Ishikawa (cell line): ENCODE results near the gene PTTG1.

Source experiments
- CEBPB ChIP-seq: IDR thresholded peaks from 2 replicates; pipeline ENCODE4 v1.6.1; 2012
- CREB1 ChIP-seq: IDR thresholded peaks from 2 replicates; pipeline ENCODE4 v1.6.1; 2012; ENCODE audit warnings: low read depth
- EGR1 ChIP-seq: IDR thresholded peaks from 2 replicates; pipeline ENCODE4 v1.6.1; 2012
- EP300 ChIP-seq: IDR thresholded peaks from 2 replicates; pipeline ENCODE4 v1.6.1; 2012; ENCODE audit warnings: borderline replicate concordance
- FOXM1 ChIP-seq: IDR thresholded peaks from 2 replicates; pipeline ENCODE4 v1.6.1; 2012; ENCODE audit warnings: low read depth, borderline replicate concordance
- NFIC ChIP-seq: IDR thresholded peaks from 2 replicates; pipeline ENCODE4 v1.6.1; 2012
- RAD21 ChIP-seq: IDR thresholded peaks from 2 replicates; pipeline ENCODE4 v1.6.1; 2012; ENCODE audit warnings: low read depth
- TAF1 ChIP-seq: IDR thresholded peaks from 2 replicates; pipeline ENCODE4 v1.6.1; 2012; ENCODE audit warnings: low read depth, mild to moderate bottlenecking
- TCF12 ChIP-seq: IDR thresholded peaks from 2 replicates; pipeline ENCODE4 v1.6.1; 2012; ENCODE audit warnings: low read depth
- TEAD4 ChIP-seq: IDR thresholded peaks from 2 replicates; pipeline ENCODE4 v1.6.1; 2012
- YY1 ChIP-seq: IDR thresholded peaks from 2 replicates; pipeline ENCODE4 v1.6.1; 2012; ENCODE audit warnings: low read depth
- ZBTB7A ChIP-seq: IDR thresholded peaks from 2 replicates; pipeline ENCODE4 v1.6.1; 2012; ENCODE audit warnings: low read depth
- TF ChIP-seq, protein P1 (sequence below): IDR thresholded peaks from 2 replicates; pipeline ENCODE4 v1.6.1; 2012
- TF ChIP-seq, protein P2 (sequence below): IDR thresholded peaks from 2 replicates; pipeline ENCODE4 v1.6.1; 2012; ENCODE audit warnings: low read depth, mild to moderate bottlenecking
- TF ChIP-seq, protein P3 (sequence below): IDR thresholded peaks from 2 replicates; pipeline ENCODE4 v1.6.1; 2012

Gene PTTG1

DNA sequence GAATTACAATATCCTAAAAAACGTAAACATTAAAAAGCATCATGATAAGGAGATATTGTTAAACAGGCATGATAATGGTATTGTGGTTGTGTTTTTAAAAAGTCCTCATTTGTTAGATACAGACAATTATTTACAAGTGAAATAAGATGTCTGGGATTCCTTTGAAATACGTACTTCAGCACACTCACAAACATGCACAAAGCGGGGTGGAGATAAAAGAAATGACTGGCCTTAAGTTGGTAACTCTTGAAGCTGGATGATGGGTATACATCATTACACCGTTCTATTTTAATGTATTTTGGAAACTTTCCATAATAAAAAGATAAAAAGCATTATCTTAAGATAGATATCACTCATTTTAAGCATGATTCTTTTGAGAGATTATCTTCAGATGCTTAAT lies 22.8 kb upstream of the PTTG1 start:
- TF ChIP-seq RAD21 (no peak), NFIC (no peak), TEAD4 (no peak), FOXM1 (no peak), YY1 (no peak), EP300 (no peak), ZBTB7A (no peak)
- TF ChIP-seq, protein P1, sequence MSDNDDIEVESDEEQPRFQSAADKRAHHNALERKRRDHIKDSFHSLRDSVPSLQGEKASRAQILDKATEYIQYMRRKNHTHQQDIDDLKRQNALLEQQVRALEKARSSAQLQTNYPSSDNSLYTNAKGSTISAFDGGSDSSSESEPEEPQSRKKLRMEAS, result no peak
- TF ChIP-seq, protein P2, sequence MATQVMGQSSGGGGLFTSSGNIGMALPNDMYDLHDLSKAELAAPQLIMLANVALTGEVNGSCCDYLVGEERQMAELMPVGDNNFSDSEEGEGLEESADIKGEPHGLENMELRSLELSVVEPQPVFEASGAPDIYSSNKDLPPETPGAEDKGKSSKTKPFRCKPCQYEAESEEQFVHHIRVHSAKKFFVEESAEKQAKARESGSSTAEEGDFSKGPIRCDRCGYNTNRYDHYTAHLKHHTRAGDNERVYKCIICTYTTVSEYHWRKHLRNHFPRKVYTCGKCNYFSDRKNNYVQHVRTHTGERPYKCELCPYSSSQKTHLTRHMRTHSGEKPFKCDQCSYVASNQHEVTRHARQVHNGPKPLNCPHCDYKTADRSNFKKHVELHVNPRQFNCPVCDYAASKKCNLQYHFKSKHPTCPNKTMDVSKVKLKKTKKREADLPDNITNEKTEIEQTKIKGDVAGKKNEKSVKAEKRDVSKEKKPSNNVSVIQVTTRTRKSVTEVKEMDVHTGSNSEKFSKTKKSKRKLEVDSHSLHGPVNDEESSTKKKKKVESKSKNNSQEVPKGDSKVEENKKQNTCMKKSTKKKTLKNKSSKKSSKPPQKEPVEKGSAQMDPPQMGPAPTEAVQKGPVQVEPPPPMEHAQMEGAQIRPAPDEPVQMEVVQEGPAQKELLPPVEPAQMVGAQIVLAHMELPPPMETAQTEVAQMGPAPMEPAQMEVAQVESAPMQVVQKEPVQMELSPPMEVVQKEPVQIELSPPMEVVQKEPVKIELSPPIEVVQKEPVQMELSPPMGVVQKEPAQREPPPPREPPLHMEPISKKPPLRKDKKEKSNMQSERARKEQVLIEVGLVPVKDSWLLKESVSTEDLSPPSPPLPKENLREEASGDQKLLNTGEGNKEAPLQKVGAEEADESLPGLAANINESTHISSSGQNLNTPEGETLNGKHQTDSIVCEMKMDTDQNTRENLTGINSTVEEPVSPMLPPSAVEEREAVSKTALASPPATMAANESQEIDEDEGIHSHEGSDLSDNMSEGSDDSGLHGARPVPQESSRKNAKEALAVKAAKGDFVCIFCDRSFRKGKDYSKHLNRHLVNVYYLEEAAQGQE, result no peak

DNA sequence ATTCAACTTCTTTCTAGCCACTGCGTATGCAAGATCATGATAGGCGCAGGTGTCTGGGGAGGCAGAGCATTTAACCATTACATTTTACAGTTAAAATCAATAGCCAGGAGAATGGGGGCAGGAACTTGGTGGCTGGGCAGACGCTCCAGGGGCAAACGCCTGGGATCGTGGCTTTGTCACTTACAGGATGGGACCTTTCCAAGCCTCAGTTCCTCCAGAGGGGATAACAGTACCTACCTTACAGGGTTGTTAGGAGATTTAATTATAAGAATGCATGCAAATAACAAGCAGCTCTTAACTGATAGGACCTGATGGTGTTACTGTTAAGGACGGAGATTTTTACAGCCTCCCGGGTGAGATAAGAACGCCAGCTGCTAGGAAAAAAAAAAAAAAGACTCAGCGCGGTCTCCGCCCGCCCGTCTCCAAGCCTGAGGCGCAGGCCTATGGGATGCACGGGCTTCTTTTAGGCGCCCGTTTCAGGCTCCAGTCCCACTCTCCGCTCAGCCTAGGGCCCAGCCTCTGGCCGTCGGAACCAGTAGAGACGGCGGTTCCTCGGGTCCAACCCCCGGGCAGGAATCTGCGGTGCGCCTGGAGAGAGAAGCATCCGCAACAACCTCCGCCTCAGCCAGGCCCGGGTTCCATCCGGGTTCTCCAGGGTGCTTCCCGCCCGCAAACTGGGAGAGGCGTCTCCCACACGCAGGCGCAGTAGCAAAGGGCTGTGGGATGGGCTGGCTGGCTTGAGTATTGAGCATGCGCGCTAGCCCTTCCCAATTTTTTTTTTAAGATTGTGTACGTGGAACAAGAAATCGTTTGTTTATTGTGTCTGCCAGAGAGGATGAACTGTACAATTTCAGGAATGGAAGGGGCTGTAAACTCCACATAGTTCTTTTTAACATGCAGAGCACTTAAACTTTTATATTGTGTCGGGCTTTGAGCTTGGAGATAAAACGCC lies 22.0 kb upstream of the PTTG1 start, which contains the start of gene FAM200C:
Gene FAM200C (minus strand): TSS at position 653 of the 952 bp plus-strand sequence. CDS start 4,564 bp downstream, outside the sequence.
- peak; percentile 82 for TF ChIP-seq TAF1
- no peak; the same call in 1 of the 2 replicates for TF ChIP-seq TCF12
- TF ChIP-seq, protein P1, result peak; percentile 52; the same call in 1 of the 2 replicates
- no peak for TF ChIP-seq YY1
- TF ChIP-seq TEAD4, result no peak
- no peak for TF ChIP-seq CEBPB
- TF ChIP-seq EP300, result no peak
- TF ChIP-seq NFIC, result no peak
- TF ChIP-seq EGR1, result no peak
- TF ChIP-seq RAD21, result no peak
- peak; percentile 22; the same call in 1 of the 2 replicates for TF ChIP-seq FOXM1
- TF ChIP-seq, protein P3, sequence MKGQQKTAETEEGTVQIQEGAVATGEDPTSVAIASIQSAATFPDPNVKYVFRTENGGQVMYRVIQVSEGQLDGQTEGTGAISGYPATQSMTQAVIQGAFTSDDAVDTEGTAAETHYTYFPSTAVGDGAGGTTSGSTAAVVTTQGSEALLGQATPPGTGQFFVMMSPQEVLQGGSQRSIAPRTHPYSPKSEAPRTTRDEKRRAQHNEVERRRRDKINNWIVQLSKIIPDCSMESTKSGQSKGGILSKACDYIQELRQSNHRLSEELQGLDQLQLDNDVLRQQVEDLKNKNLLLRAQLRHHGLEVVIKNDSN, result no peak; the same call in 1 of the 2 replicates
- TF ChIP-seq CREB1, result no peak
- TF ChIP-seq ZBTB7A, result no peak

DNA sequence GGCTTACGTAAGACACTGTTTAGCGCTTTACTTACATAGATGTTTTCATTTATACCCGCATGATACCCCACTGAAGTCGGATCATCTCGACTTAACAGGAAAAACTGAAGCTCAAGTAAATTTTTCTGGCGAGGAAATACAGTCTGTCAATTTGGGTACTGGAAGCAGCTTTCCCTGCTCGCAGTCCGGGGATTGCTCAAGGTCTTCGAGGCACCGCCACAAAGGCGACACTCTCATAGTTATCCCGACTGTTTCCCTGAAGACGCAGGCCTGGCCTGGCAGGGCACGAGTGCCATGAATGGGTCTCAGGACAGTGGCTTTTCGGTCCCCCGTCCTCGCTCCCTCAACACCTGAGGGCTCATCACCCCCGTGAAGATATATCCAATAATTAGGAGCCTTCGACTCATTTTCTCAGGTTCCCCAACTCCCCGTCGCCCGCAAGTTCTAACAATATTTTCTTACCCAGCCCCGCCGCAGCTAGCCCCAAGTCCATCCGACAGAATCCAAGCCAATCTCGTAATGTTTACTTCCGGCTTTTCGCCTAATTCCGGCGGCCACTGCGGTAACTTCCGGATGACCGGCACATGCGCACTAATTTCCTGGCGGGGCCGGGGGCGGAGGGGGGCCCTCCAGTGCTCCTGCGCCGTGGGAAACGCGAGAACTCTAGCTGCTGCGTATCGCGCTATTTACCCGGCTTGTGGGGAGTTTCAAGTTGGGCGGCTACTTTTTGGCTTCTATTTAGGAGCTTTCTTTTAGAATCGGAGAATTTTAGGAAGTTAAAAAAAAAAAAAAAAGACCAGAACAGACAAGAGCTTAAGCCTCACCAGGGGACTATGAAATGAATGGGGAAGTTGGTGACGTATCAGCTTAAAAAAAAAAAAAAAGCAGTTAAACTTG lies 2.8 kb upstream of the PTTG1 start, which contains the start of gene SLU7:
Gene SLU7 (minus strand): TSS at position 521 of the 897 bp plus-strand sequence. CDS start 3,787 bp downstream, outside the sequence.
- TF ChIP-seq, protein P3, result no peak
- TF ChIP-seq TAF1 (peak; percentile 61; the same call in 1 of the 2 replicates), CREB1 (peak; percentile 49; the same call in 1 of the 2 replicates), EP300 (no peak), YY1 (no peak), EGR1 (peak; percentile 81), FOXM1 (0 out of 2 replicates have a peak, but pooled peaks have one; percentile 19), RAD21 (no peak), ZBTB7A (peak; percentile 72), TCF12 (no peak), CEBPB (no peak), TEAD4 (0 out of 2 replicates have a peak, but pooled peaks have one; percentile 13), NFIC (no peak)
- TF ChIP-seq, protein P1, result peak; percentile 46
- TF ChIP-seq, protein P2, result no peak

DNA sequence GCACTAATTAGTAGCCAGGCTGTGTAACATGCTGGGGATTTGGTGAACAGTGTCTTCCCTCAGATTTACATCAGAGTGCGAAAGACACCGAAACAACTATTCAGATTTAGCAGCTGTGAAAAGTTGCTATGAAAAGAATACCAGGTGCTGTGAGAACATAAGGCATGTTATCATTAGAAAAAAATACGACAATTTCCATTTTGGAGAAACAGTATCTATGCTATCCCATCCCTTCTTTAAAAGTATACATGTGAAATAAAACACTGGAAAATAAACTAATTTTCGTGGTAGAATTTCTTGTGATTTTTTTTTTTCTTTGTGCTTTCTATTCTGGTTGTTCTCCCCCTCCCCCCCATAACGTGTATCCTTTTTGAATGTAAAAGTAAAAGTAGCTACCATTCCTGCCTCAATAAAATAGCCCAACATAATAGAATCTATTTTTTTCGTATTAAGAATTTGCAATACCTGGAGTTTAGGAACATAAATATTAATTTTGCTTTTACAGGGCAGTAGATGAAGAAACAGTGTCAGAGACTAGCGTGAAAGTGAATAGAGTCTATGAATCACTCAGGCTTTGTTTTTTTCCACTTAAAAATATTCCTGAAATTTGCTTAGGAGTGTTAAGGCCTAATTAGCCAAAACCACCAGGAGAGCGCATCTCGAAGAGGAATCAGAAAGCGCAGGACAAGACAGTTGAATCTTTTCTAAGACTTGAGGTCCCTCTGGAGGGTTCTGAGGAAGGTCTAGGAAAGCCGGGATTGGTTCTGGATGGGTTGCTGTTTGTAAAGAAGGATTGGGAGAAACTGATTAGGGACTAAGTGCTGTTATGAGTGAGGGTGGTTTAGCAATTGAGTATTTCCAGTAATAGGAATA lies 2.0 kb upstream of the PTTG1 start:
- no peak for TF ChIP-seq FOXM1
- TF ChIP-seq CREB1, result 0 out of 2 replicates have a peak, but pooled peaks have one; percentile 4
- 0 out of 2 replicates have a peak, but pooled peaks have one; percentile 15 for TF ChIP-seq NFIC
- no peak for TF ChIP-seq CEBPB
